A673 (cell line): Measurements from ENCODE around the gene G3BP1. TPM values are rescaled to one million over a fixed set of nuclear protein-coding genes. Genes with fewer than 3 reads are reported as not detected.

Experiments
- BruUV-seq: library from RNA; stranded (reverse); fragments of 400-500 nt; replicated peaks from 2 replicates; lab custom pipeline; 2021; lab: Mats Ljungman, UMichigan
- CTCF ChIA-PET: fragments of 300-600 bp; sonication (Branson Sonifier 250); formaldehyde crosslinking; loops from one replicate; lab custom pipeline; 2022; ENCODE audit warnings: antibody characterized with exemption; lab: Charles Lee
- POLR2A ChIA-PET: fragments of 300-600 bp; sonication (Branson Sonifier 250); formaldehyde crosslinking; loops from one replicate; lab custom pipeline; 2022; ENCODE audit warnings: antibody characterized with exemption; ENCODE audit not compliant: low non-redundant PET; lab: Charles Lee
- DNase-seq: peaks from one replicate; pipeline ENCODE4 v3.0.0-alpha.2; 2015; ENCODE audit warnings: low spot score
- H3K27ac ChIP-seq: fragments of 200-600 bp; sonication (generic); 2 replicates; pipeline ENCODE4 v1.5.1; 2016; ENCODE audit warnings: mixed run types, low read depth, mild to moderate bottlenecking, mixed read lengths, antibody characterized with exemption, low read length; ENCODE audit not compliant: poor library complexity, severe bottlenecking
- H3K27me3 ChIP-seq: fragments of 200-600 bp; sonication (generic); replicated peaks from 2 replicates; pipeline ENCODE4 v1.6.1; 2017; ENCODE audit warnings: mixed run types, low read depth, mild to moderate bottlenecking, mixed read lengths, antibody characterized with exemption, low read length; ENCODE audit not compliant: insufficient read depth, poor library complexity
- H3K36me3 ChIP-seq: fragments of 200-600 bp; sonication (generic); 2 replicates; pipeline ENCODE4 v1.6.1; 2016; ENCODE audit warnings: mixed run types, mild to moderate bottlenecking, mixed read lengths, antibody characterized with exemption, low read length; ENCODE audit not compliant: insufficient read depth, poor library complexity, severe bottlenecking
- H3K4me1 ChIP-seq: fragments of 200-600 bp; sonication (generic); 2 replicates; pipeline ENCODE4 v1.6.1; 2017; ENCODE audit warnings: mixed run types, mild to moderate bottlenecking, mixed read lengths, antibody characterized with exemption, low read length; ENCODE audit not compliant: insufficient read depth, poor library complexity, severe bottlenecking
- H3K4me3 ChIP-seq: fragments of 200-600 bp; sonication (generic); 2 replicates; pipeline ENCODE4 v1.5.1; 2016; ENCODE audit warnings: low read depth, mixed run types, mild to moderate bottlenecking, mixed read lengths, low read length; ENCODE audit not compliant: poor library complexity, severe bottlenecking
- H3K9me3 ChIP-seq: fragments of 200-600 bp; sonication (generic); 2 replicates; pipeline ENCODE4 v1.6.1; 2016; ENCODE audit warnings: mixed run types, low read depth, mild to moderate bottlenecking, mixed read lengths, antibody characterized with exemption, low read length; ENCODE audit not compliant: poor library complexity, severe bottlenecking
- EZH2 ChIP-seq: fragments of 200-600 bp; sonication (generic); IDR thresholded peaks from 2 replicates; pipeline ENCODE4 v1.6.1; 2017; ENCODE audit warnings: borderline replicate concordance, low read depth, mild to moderate bottlenecking, mixed read lengths, antibody characterized with exemption, low read length; ENCODE audit not compliant: poor library complexity, severe bottlenecking
- intact Hi-C: fragments of 100-400 bp; cut with micrococcal nuclease; formaldehyde crosslinking; loops from one replicate; pipeline ENCODE4 v1.10.0; 2022; ENCODE audit not compliant: unreplicated experiment
- total RNA-seq: library from RNA; stranded (reverse); gene quantifications from 2 replicates; pipeline ENCODE4 v1.2.3, GENCODE V29; 2021
- TF ChIP-seq, protein P1 (sequence below): fragments of 300-800, 200-600 bp; sonication (generic); conservative IDR thresholded peaks from 2 replicates; pipeline ENCODE4 v1.5.1; 2017; ENCODE audit warnings: low read depth, mild to moderate bottlenecking, antibody characterized with exemption, low read length, moderate library complexity, mixed read lengths

Gene G3BP1
- total RNA-seq, 1 experiment from 2014 or later, result 317 TPM

- Histone ChIP-seq H3K36me3 (peaks cover 64% of the 10 kb centered on the region), H3K27ac (no peak overlapping the region), H3K4me1 (peaks cover 11% of the 10 kb centered on the region), H3K9me3 (no peaks in the 10 kb centered on the region), H3K27me3 (no peaks in the 10 kb centered on the region), H3K4me3 (no peak overlapping the region)
- CTCF ChIA-PET, result no interaction called here
- POLR2A ChIA-PET, result no interaction called here
- no TSS peak for BruUV-seq
- intact Hi-C loops, result no loop called here
- no peak for DNase-seq
- TF ChIP-seq, protein P1, sequence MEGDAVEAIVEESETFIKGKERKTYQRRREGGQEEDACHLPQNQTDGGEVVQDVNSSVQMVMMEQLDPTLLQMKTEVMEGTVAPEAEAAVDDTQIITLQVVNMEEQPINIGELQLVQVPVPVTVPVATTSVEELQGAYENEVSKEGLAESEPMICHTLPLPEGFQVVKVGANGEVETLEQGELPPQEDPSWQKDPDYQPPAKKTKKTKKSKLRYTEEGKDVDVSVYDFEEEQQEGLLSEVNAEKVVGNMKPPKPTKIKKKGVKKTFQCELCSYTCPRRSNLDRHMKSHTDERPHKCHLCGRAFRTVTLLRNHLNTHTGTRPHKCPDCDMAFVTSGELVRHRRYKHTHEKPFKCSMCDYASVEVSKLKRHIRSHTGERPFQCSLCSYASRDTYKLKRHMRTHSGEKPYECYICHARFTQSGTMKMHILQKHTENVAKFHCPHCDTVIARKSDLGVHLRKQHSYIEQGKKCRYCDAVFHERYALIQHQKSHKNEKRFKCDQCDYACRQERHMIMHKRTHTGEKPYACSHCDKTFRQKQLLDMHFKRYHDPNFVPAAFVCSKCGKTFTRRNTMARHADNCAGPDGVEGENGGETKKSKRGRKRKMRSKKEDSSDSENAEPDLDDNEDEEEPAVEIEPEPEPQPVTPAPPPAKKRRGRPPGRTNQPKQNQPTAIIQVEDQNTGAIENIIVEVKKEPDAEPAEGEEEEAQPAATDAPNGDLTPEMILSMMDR, result no peak
Observed at GRCh38 chr5:151787817-151788216, 16.1 kb downstream of the G3BP1 start.

- Histone ChIP-seq H3K36me3 (peaks cover 99% of the 10 kb centered on the region), H3K9me3 (no peaks in the 10 kb centered on the region), H3K27ac (no peak overlapping the region), H3K27me3 (no peaks in the 10 kb centered on the region), H3K4me3 (no peak overlapping the region), H3K4me1 (no peaks in the 10 kb centered on the region)
- ChIA-PET CTCF (no interaction called here), POLR2A (no interaction called here)
- TF ChIP-seq, protein P1, result no peak
- no peak for TF ChIP-seq EZH2
- BruUV-seq, result no TSS peak
- DNase-seq, result no peak
- intact Hi-C loops, result no loop called here
Observed at GRCh38 chr5:151793358-151793757, 21.6 kb downstream of the G3BP1 start.

- Histone ChIP-seq H3K4me1 (no peaks in the 10 kb centered on the region), H3K27me3 (no peaks in the 10 kb centered on the region), H3K27ac (no peak overlapping the region), H3K36me3 (peaks cover 100% of the 10 kb centered on the region), H3K4me3 (no peak overlapping the region), H3K9me3 (no peaks in the 10 kb centered on the region)
- intact Hi-C loops, result no loop called here
- ChIA-PET POLR2A (no interaction called here), CTCF (no interaction called here)
- no TSS peak for BruUV-seq
- TF ChIP-seq, protein P1, result no peak
- no peak for TF ChIP-seq EZH2
- DNase-seq, result no peak
Observed at GRCh38 chr5:151795426-151795825, 23.7 kb downstream of the G3BP1 start.
